GM21515 (cell line): ENCODE data around the gene ADARB2.
"Not testable (repeated sequence)": the region's sequence is repeated elsewhere in the genome, so short reads cannot be mapped to it uniquely, and the experiment has no call there.

Experiments used
- ATAC-seq: cut with Tn5 transposase; IDR thresholded peaks from one replicate; pipeline ENCODE4 v1.9.1; 2021; ENCODE audit not compliant: unreplicated experiment

The ADARB2 gene

GRCh38 chr10:1552406-1552805 is 184.9 kb downstream of the ADARB2 start:
- ATAC-seq = no peak

DNA sequence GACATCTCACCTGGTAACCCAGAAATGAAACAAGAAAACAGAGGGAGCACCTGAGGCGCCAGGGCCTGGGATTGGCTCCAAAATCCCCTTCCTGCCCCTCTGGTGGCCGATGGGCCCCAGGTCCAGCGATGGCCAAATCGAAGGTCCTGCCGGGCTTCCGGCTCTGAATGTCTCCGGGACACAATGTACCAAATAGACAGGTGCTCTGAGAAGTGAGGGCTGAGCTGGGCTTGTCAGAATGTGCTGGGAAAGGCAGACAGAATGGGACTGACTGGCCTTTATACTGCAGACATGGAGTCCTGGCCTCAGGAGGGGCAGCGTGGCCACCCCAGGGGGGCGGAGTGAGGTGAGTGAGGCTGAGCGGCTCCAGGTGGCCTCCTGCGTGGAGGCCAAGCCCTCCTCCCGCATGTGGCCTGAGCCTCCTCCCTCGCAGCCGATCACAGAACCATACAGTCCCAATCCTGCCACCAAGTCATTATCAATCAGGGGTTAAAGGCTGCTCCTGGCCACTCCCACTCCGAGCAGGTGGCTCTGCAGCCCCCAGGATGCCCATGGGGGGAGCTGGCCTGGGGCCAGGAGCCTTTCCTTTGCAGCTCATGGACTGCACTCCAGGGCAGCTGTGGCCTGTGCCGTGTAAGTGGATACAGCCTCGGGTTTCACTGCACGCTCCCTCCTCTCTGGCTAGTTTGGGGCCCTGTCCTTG is 185.5 kb downstream of the ADARB2 start:
- ATAC-seq = no peak

GRCh38 chr10:1550616-1551015 is 186.7 kb downstream of the ADARB2 start:
- ATAC-seq = no peak

DNA sequence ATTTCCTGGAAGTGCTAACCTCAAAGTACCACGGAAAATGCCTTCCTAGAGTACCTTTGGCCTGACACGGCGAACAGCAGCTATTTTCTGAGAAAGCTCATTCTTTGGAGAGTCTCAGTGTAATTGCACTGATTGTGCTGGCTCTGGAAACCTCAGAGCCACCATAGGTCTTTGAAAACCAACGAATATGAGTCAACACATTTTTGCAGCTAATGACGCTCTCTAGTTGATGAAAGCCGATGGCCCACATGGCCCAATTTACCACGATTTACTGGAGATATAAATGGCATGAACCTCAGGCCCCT is 187.1 kb downstream of the ADARB2 start:
- no peak for ATAC-seq

- ATAC-seq = no peak
Observed at GRCh38 chr10:1549591-1550290, 187.6 kb downstream of the ADARB2 start.

- ATAC-seq = peak; percentile 68
Observed at GRCh38 chr10:1548596-1548995, 188.7 kb downstream of the ADARB2 start.

- ATAC-seq = no peak
Observed at GRCh38 chr10:1548146-1548545, 189.2 kb downstream of the ADARB2 start.

DNA sequence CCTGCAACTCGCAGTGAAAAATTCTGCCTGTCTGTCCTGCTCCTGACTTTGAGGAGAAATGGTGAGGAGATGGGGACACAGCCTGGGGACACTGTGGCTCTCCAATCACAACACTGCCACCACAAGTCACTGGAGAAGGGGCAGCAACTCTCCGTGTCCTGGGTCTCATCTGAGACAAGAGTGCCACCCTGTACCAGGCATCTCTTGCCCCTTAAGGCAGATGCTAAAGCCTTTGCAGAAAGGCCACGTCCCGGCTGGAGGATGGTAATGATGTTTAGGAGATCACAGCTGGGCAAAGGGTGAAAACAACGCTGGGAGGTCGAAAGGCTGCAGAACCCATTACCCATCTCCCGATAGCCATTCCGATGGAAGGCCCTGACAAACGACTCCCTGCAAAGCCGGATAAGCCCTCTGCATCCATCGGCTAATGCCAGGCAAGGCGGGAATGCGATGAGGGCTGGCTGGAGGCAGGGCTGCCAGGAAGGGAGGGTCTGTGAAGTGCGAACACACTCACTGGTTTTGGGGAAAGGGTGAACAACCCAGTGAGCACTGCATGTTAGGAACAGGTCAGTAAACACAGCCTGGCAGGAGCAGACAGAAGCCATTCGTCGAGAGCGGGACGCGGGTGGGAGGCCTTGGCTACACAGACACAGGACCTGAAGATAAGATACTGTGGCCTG is 190.8 kb downstream of the ADARB2 start:
- no peak for ATAC-seq

DNA sequence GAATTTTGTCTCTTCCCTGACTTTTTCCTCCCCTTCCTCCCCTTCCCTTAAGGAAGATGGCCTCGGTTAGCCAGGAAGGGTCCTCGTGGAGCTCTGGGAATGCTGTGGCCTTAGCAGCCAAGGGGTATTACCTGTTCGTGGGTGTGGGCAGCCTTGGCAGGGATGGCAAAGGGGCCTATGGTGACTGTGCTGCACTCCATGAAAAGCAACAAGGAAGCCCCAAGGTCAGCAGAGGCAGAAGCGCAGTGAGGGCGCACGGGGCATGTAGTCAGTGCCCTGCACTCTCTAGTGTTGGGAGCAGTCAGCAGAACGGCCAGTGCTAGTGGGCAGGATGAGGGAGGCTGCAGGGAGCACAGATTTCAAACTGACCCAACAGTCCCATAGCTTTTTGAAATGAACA is 191.8 kb downstream of the ADARB2 start:
- ATAC-seq = no peak

GRCh38 chr10:1544929-1545328 is 192.4 kb downstream of the ADARB2 start:
- ATAC-seq = no peak

GRCh38 chr10:1544209-1544673 is 193.1 kb downstream of the ADARB2 start:
- no peak for ATAC-seq

GRCh38 chr10:1543596-1543995 is 193.7 kb downstream of the ADARB2 start:
- ATAC-seq = no peak

- no peak for ATAC-seq
Observed at GRCh38 chr10:1542941-1543340, 194.4 kb downstream of the ADARB2 start.

GRCh38 chr10:1540144-1540543 is 197.2 kb downstream of the ADARB2 start:
- no peak for ATAC-seq

- ATAC-seq = no peak
Observed at GRCh38 chr10:1539216-1539615, 198.1 kb downstream of the ADARB2 start.

DNA sequence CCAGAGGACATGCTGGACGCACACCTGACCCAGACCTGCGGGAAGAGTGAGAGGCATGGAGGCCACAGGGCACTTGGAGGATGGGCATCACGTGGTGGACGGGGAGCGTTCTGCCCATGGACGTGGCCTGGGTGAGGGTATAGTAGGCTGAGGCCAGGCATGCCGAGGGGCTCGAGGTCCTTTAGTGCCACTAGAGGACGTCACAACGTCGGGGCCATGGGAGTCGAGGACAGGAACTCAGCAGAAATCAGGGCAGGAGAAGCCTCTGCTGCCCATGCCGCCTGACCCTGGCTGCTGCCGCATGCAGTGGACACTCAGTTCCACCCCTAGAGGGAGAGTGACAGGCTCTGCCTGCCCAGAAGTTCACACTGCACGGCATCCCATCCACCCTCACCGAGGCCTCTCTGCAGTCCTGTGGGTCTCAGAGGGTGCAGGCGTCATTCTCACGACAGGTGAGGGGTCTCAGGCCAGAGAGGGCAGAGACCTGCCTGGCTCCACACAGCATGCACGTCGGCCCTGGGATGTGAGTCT is 198.7 kb downstream of the ADARB2 start:
- no peak for ATAC-seq

DNA sequence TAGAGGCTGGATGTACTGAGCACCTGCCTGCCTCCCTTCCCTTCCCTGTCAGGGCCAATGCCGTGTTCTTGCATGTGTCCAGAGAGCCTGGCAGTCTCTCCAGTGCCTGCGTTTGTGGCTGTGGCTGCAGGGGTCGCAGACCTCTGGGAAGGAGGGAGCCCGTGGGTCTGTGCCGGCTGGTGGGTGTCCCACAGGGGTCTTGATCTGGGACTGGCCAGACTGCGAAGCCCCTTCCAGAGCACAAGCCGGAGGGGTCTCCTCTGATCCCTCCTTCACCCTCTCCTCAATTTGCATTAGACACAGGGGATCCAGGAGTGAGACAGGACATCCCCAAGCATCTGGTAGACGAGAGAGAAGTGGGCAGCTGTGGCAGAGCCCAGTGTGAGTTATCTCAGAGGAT is 199.2 kb downstream of the ADARB2 start:
- no peak for ATAC-seq

DNA sequence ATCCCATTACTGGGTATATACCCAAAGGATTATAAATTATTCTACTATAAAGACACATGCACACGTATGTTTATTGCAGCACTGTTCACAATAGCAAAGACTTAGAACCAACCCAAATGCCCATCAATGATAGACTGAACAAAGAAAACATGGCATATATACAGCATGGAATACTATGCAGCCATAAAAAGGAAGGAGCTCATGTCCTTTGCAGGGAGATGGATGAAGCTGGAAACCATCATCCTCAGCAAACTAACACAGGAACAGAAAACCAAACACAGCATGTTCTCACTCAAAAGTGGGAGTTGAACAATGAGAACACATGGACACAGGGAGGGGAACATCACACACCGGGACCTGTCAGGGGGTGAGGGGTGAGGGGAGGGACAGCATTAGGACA is 199.9 kb downstream of the ADARB2 start:
- not testable (repeated sequence) for ATAC-seq

DNA sequence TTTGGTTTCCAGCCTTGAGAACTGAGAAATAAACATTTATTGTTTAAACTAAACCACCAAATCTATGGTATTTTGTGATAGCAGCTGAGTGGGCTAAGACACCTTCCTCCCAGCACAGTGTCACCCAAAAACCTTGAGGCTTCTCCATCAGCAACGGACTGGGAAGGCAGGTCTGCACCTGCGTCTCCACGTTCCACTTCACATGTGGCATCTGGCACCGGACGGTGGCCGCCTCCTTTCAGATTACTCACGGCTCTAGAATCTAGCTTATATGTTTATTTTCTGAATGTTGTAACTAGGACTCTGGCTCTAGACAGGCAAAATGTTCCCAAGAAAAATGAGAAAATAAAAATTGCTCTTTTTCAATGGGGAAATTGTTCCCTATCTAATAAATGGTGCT is 201.0 kb downstream of the ADARB2 start:
- no peak for ATAC-seq

GRCh38 chr10:1535301-1535965 is 201.9 kb downstream of the ADARB2 start:
- ATAC-seq = no peak

DNA sequence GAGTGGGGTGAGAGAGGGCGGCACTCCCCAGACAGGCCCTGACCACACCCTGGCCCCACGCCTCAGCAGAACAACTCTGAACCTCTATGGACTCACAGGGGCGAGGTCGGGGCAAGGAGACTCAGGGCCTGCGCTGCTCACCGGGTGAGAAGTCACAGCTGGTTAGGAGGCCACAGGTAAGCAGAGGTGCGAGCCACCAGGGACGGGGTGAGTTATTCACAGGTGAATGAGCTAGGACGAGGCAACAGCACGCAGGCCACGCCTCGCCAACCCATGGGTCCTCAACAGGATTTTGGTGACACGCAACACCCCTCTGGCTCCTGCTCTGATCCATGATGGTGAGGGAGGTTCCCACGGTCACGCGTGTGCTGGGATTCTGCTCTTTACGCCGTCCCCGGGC is 202.5 kb downstream of the ADARB2 start:
- ATAC-seq = no peak
